ENCODE data around the gene PRKRA. TPM values are rescaled to one million over a fixed set of nuclear protein-coding genes. Genes with fewer than 3 reads are reported as not detected.

The PRKRA gene
- total and polyA plus RNA-seq, 9 of the 15 experiments (the other 6 are each of a cell fraction or from before 2014, with no cell fraction given): 14.1 to 78.1 (median 52.3) TPM

- CTCF ChIA-PET (ENCODE audit: low intra/inter-chr PET ratio): no interaction called here
- no TSS peak for BruUV-seq (replicated peaks)
Measured at GRCh38 chr2:178403671-178404306, 47.2 kb downstream of the PRKRA start.

More at GRCh38 chr2:178403671-178404306, 47.2 kb downstream of the PRKRA start:
- no peak overlapping the region for H3K4me3 ChIP-seq
- H3K9ac ChIP-seq (ENCODE audit: insufficient read depth in 1 of 2, low read depth in 2 of 2, low read length in 2 of 2): no peak overlapping the region
- DNase-seq (ENCODE audit: extremely low read depth in 1 of 4, low spot score in 3 of 4) (no peak), FAIRE-seq (no peak), ATAC-seq (no peak)
- H3K4me1 ChIP-seq (replicated peaks in 1 of 2; ENCODE audit: control insufficient read depth in 2 of 2, insufficient read depth in 2 of 2, low read length in 2 of 2): peaks cover 3 to 30% of the 10 kb centered on the region in 2 experiments; a peak in 4 of 5 replicates
- H4K20me1 ChIP-seq (replicated peaks; ENCODE audit: control insufficient read depth, insufficient read depth, low read length): no peaks in the 10 kb centered on the region
- no peaks in the 10 kb centered on the region for H3K36me3 ChIP-seq (ENCODE audit: control insufficient read depth, insufficient read depth, low read length)
- H3K4me2 ChIP-seq (ENCODE audit: insufficient read depth, low read length): no peak overlapping the region
- intact Hi-C loops (cut with micrococcal nuclease): loop anchor here (5.0 kb wide), 1 partner anchor 119 kb away; no protein-coding TSS in a partner anchor
- no peak overlapping the region for H3K27ac ChIP-seq (ENCODE audit: extremely low read depth, low read depth, low read length)
- H3K27me3 ChIP-seq (ENCODE audit: control insufficient read depth in 2 of 2, insufficient read depth in 2 of 2, low read length in 2 of 2): no peaks in the 10 kb centered on the region
- H3K79me2 ChIP-seq (ENCODE audit: control insufficient read depth, insufficient read depth, low read length): no peaks in the 10 kb centered on the region
- POLR2A ChIA-PET: interaction anchor here (1.9 to 5.0 kb wide), 2 partner anchors 9 to 10 kb away, joined by 9 to 41 read pairs; no protein-coding TSS in a partner anchor
- no peaks in the 10 kb centered on the region for H3K9me1 ChIP-seq (ENCODE audit: control insufficient read depth, insufficient read depth, low read length)
- WGBS (ENCODE audit: insufficient coverage, low coverage, missing lambda C conversion rate): 26% methylated on average over 3 of the region's 3 CpGs
- H2AFZ ChIP-seq (ENCODE audit: low read depth, low read length): peak overlapping the region; percentile 48
- no peaks in the 10 kb centered on the region for H3K9me3 ChIP-seq (replicated peaks; ENCODE audit: control insufficient read depth, insufficient read depth, low read depth, low read length)
- in situ Hi-C loops (cut with MboI): no loop called here
- TF ChIP-seq TAF15 (IDR thresholded peaks at IDR 0.05; ENCODE audit: low read depth, low read length): no peak
- TF ChIP-seq RREB1 (CRISPR knock-in tag; IDR thresholded peaks at IDR 0.05): 0 out of 2 replicates have a peak, but pooled peaks have one; percentile 16

Data from K562 (cell line).